ENCODE measurements around the gene NPFFR1. TPM values are rescaled to one million over a fixed set of nuclear protein-coding genes. Genes with fewer than 3 reads are reported as not detected.
A peak's percentile ranks its signal among the peaks of the same experiment; 100 is the strongest.

NPFFR1 gene
- total RNA-seq, 2 experiments from 2014 or later, result not detected

- peaks cover 38% of the 10 kb centered on the region for H3K36me3 ChIP-seq (ENCODE audit: insufficient read depth, low read length)
- intact Hi-C loops (cut with micrococcal nuclease; ENCODE audit: unreplicated experiment), result no loop called here
- peak overlapping the region; percentile 47 for H3K27ac ChIP-seq (ENCODE audit: low read depth, low read length, poor library complexity, severe bottlenecking)
- peak overlapping the region; percentile 82 for H3K4me3 ChIP-seq (ENCODE audit: low read depth, low read length, poor library complexity, severe bottlenecking)
- no peaks in the 10 kb centered on the region for H3K9me3 ChIP-seq (ENCODE audit: low read length)
- TF ChIP-seq CTCF (conservative IDR thresholded peaks at IDR 0.05; ENCODE audit: low read length) (no peak), EZH2phosphoT487 (IDR thresholded peaks at IDR 0.05; ENCODE audit: borderline replicate concordance, low read depth, low read length) (no peak)
- H2AFZ ChIP-seq (ENCODE audit: low read length), result peak overlapping the region; percentile 33; the same call in 1 of the 2 replicates
- BruUV-seq (replicated peaks), result no TSS peak
- peaks cover 13% of the 10 kb centered on the region for H4K20me1 ChIP-seq (ENCODE audit: insufficient read depth, low read length)
- H3K4me2 ChIP-seq (ENCODE audit: low read length), result peak overlapping the region; percentile 86
- no peaks in the 10 kb centered on the region for H3K9me2 ChIP-seq (ENCODE audit: insufficient read depth, low read length)
- ChIA-PET POLR2A (interaction anchor here (0.7 to 2.0 kb wide), 17 partner anchors 11 to 1763 kb away, joined by 3 to 12 read pairs (median 5); partner anchors contain the start of gene SAR1A), CTCF (ENCODE audit: unreplicated experiment) (interaction anchor here (1.0 to 1.6 kb wide), 4 partner anchors 11 to 132 kb away, joined by 4 to 6 read pairs (median 4); no protein-coding TSS in a partner anchor)
- DNase-seq (ENCODE audit: low spot score), result peak; percentile 50
- H3K4me1 ChIP-seq (ENCODE audit: insufficient read depth, low read length, poor library complexity, severe bottlenecking), result peaks cover 40% of the 10 kb centered on the region
- peaks cover 58% of the 10 kb centered on the region for H3K79me2 ChIP-seq (ENCODE audit: insufficient read depth, low read depth, low read length)
These were observed 51.5 kb downstream of the NPFFR1 start for GRCh38 chr10:70232155-70232858.

GRCh38 chr10:70228491-70228890 is 55.3 kb downstream of the NPFFR1 start:
- BruUV-seq (replicated peaks), result no TSS peak
- Histone ChIP-seq H3K4me3 (ENCODE audit: low read depth, low read length, poor library complexity, severe bottlenecking) (no peak overlapping the region), H3K9me2 (ENCODE audit: insufficient read depth, low read length) (no peaks in the 10 kb centered on the region), H3K4me2 (ENCODE audit: low read length) (no peak overlapping the region), H4K20me1 (ENCODE audit: insufficient read depth, low read length) (peaks cover 27% of the 10 kb centered on the region), H3K27ac (ENCODE audit: low read depth, low read length, poor library complexity, severe bottlenecking) (no peak overlapping the region), H3K36me3 (ENCODE audit: insufficient read depth, low read length) (peaks cover 74% of the 10 kb centered on the region), H2AFZ (ENCODE audit: low read length) (no peak overlapping the region), H3K4me1 (ENCODE audit: insufficient read depth, low read length, poor library complexity, severe bottlenecking) (peaks cover 48% of the 10 kb centered on the region), H3K79me2 (ENCODE audit: insufficient read depth, low read depth, low read length) (peaks cover 96% of the 10 kb centered on the region), H3K9me3 (ENCODE audit: low read length) (peaks cover 3% of the 10 kb centered on the region; the same call in 1 of the 2 replicates)
- DNase-seq (ENCODE audit: low spot score), result no peak
- TF ChIP-seq EZH2phosphoT487 (IDR thresholded peaks at IDR 0.05; ENCODE audit: borderline replicate concordance, low read depth, low read length) (no peak), CTCF (conservative IDR thresholded peaks at IDR 0.05; ENCODE audit: low read length) (no peak)
- POLR2A ChIA-PET, result interaction anchor here (0.7 kb wide), 1 partner anchor 189 kb away, joined by 3 read pairs; no protein-coding TSS in a partner anchor
- intact Hi-C loops (cut with micrococcal nuclease; ENCODE audit: unreplicated experiment), result no loop called here
- CTCF ChIA-PET (ENCODE audit: unreplicated experiment), result no interaction called here
